ENCODE results near the gene ZSWIM5.
"Not testable (repeated sequence)": the region's sequence is repeated elsewhere in the genome, so short reads cannot be mapped to it uniquely, and the experiment has no call there.

The ZSWIM5 gene

GRCh38 chr1:45089711-45090110 lies 116.7 kb downstream of the ZSWIM5 start:
- H3K4me1 Mint-ChIP-seq (ENCODE audit: low read depth in 2 of 2), result no peaks in the 10 kb centered on the region
- ATAC-seq (replicated peaks) (no peak), DNase-seq (no peak)
- no peaks in the 10 kb centered on the region for H3K9me3 Mint-ChIP-seq
- no peaks in the 10 kb centered on the region for H3K27me3 Mint-ChIP-seq
- H3K27ac Mint-ChIP-seq, result no peak overlapping the region
- H3K36me3 Mint-ChIP-seq (ENCODE audit: insufficient read depth), result no peaks in the 10 kb centered on the region
- no peak overlapping the region for H3K4me3 Mint-ChIP-seq

- Mint-ChIP-seq H3K27me3 (no peaks in the 10 kb centered on the region), H3K4me1 (ENCODE audit: low read depth in 2 of 2) (no peaks in the 10 kb centered on the region), H3K27ac (no peak overlapping the region), H3K4me3 (no peak overlapping the region), H3K36me3 (ENCODE audit: insufficient read depth) (no peaks in the 10 kb centered on the region), H3K9me3 (no peaks in the 10 kb centered on the region)
- no peak for ATAC-seq (replicated peaks)
- DNase-seq, result no peak
Measured at GRCh38 chr1:45084562-45084961, 121.8 kb downstream of the ZSWIM5 start.

DNA sequence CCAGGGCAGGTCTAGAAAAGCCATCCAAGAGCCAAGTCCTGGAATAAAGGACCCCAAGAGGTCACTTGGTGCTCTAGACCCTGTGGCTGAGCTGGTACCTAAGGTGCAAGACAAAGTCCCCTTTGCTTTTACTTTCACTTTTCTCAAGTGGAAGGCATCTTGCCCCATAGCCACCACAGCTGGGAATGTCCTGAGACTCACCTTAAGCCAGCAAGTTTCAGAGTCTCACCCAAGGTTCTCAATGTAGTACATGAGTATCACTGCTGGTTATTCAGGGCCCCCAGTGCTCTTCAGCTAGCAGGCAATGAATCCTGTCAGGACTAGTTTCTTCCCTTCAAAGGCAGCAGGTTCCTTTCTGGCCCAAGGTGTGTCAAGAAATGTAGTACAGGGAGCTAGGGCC lies 126.9 kb downstream of the ZSWIM5 start:
- DNase-seq, result no peak
- Mint-ChIP-seq H3K4me3 (no peak overlapping the region), H3K9me3 (peaks cover 0 to 7% of the 10 kb centered on the region in 2 donors), H3K27ac (no peak overlapping the region), H3K27me3 (peaks cover 13 to 17% of the 10 kb centered on the region in 2 donors), H3K4me1 (ENCODE audit: low read depth in 2 of 2) (peaks cover 0 to 2% of the 10 kb centered on the region in 2 donors), H3K36me3 (ENCODE audit: insufficient read depth) (no peaks in the 10 kb centered on the region)
- ATAC-seq (replicated peaks), result no peak

DNA sequence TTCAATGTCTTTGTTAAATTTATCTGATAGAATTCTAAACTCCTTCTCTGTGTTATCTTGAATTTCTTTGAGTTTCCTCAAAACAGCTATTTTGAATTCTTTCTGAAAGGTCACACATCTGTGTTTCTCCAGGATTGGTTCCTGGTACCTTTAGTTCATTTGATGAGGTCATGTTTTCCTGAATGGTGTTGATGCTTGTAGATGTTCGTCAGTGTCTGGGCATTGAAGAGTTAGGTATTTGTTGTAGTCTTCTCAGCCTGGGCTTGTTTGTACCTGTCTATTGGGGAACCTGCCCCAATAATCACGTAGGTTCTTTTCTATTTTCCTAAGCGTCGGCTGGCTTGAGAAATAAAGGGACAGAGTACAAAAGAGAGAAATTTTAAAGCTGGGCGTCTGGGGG lies 129.4 kb downstream of the ZSWIM5 start:
- H3K36me3 Mint-ChIP-seq (ENCODE audit: insufficient read depth); H3K9me3 Mint-ChIP-seq; DNase-seq; H3K4me1 Mint-ChIP-seq (ENCODE audit: low read depth in 2 of 2); ATAC-seq (replicated peaks); H3K4me3 Mint-ChIP-seq; H3K27ac Mint-ChIP-seq: not testable (repeated sequence)
- H3K27me3 Mint-ChIP-seq, result peaks cover 13 to 17% of the 10 kb centered on the region in 2 donors

- no peaks in the 10 kb centered on the region for H3K4me1 Mint-ChIP-seq (ENCODE audit: low read depth in 2 of 2)
- ATAC-seq (replicated peaks) (no peak), DNase-seq (no peak)
- H3K27ac Mint-ChIP-seq, result no peak overlapping the region
- H3K9me3 Mint-ChIP-seq, result no peaks in the 10 kb centered on the region
- peaks cover 8 to 9% of the 10 kb centered on the region in 2 donors for H3K27me3 Mint-ChIP-seq
- no peak overlapping the region for H3K4me3 Mint-ChIP-seq
- no peaks in the 10 kb centered on the region for H3K36me3 Mint-ChIP-seq (ENCODE audit: insufficient read depth)
Measured at GRCh38 chr1:45071567-45071966, 134.8 kb downstream of the ZSWIM5 start.

DNA sequence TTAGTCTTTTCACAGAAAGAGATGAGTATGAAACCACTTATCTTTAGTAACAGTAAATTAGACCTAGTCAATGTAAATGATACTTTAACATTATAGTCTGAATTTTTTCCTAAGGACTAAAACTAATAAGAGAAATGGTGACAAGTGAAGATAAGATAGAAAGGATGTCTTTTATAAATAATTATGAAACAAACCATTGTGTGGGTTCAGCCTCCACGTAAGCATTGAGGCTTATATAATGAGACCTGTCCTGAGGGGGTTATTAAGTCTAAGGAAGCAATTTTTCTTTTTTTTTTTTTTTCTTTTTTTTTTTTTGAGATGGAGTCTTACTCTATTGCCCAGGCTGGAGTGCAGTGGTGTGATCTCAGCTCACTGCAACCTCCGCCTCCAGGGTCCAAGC lies 138.6 kb downstream of the ZSWIM5 start:
- DNase-seq (no peak), ATAC-seq (replicated peaks) (no peak)
- Mint-ChIP-seq H3K4me3 (no peak overlapping the region), H3K9me3 (no peaks in the 10 kb centered on the region), H3K36me3 (ENCODE audit: insufficient read depth) (no peaks in the 10 kb centered on the region), H3K27ac (no peak overlapping the region), H3K27me3 (no peaks in the 10 kb centered on the region), H3K4me1 (ENCODE audit: low read depth in 2 of 2) (no peaks in the 10 kb centered on the region)

DNA sequence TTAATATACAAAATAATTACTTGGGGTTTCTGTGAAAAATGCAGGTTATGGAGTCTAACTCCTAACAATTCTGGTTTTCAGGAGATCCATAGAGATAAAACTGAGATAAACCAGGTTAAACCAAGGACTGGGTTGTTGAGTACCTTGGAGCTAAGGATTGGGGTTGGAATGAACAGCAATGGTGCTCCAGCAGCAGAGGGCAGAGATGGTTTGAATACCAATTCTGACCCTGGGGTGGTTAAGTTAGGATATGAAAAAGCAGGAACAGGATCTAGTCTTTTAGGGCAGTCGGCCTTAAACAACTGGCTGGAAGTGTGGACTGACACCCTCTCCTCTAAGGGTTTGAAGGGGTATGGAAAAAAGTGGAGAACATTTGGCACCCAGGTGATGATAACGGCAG lies 141.3 kb downstream of the ZSWIM5 start:
- Mint-ChIP-seq H3K4me3 (no peak overlapping the region), H3K36me3 (ENCODE audit: insufficient read depth) (no peaks in the 10 kb centered on the region)

DNA sequence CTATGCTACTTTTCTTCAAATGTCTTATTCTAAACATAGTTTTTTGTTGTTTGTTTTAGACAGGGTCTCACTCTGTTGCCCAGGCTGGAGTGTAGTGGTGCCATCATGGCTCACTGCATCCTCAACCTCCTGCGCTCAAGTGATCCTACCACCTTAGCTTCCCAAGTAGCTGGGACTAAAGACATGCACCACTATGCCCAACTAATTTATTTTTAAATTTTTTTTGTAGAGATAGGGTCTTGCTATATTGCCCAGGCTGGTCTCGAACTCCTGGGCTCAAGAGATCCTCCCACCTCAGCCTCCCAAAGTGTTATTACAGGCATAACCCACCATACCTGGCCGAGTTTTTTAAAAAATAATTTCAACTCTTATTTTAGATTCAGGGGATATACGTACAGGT lies 143.9 kb downstream of the ZSWIM5 start:
- H3K4me1 Mint-ChIP-seq (ENCODE audit: low read depth in 2 of 2); H3K27me3 Mint-ChIP-seq; ATAC-seq (replicated peaks); DNase-seq; H3K27ac Mint-ChIP-seq; H3K36me3 Mint-ChIP-seq (ENCODE audit: insufficient read depth); H3K9me3 Mint-ChIP-seq; H3K4me3 Mint-ChIP-seq: not testable (repeated sequence)

More for the DNA sequence above, 141.3 kb downstream of the ZSWIM5 start:
- Mint-ChIP-seq H3K9me3 (no peaks in the 10 kb centered on the region), H3K27me3 (no peaks in the 10 kb centered on the region), H3K27ac (no peak overlapping the region), H3K4me1 (ENCODE audit: low read depth in 2 of 2) (no peaks in the 10 kb centered on the region)
- DNase-seq (no peak), ATAC-seq (replicated peaks) (no peak)

- Mint-ChIP-seq H3K4me1 (ENCODE audit: low read depth in 2 of 2) (no peaks in the 10 kb centered on the region), H3K4me3 (no peak overlapping the region), H3K36me3 (ENCODE audit: insufficient read depth) (no peaks in the 10 kb centered on the region), H3K9me3 (no peaks in the 10 kb centered on the region), H3K27me3 (no peaks in the 10 kb centered on the region), H3K27ac (no peak overlapping the region)
- no peak for DNase-seq
- no peak for ATAC-seq (replicated peaks)
Measured at GRCh38 chr1:45059829-45060228, 146.6 kb downstream of the ZSWIM5 start.

- ATAC-seq (replicated peaks) (no peak), DNase-seq (no peak)
- Mint-ChIP-seq H3K4me3 (no peak overlapping the region), H3K27me3 (no peaks in the 10 kb centered on the region), H3K27ac (no peak overlapping the region), H3K36me3 (ENCODE audit: insufficient read depth) (no peaks in the 10 kb centered on the region), H3K9me3 (no peaks in the 10 kb centered on the region), H3K4me1 (ENCODE audit: low read depth in 2 of 2) (no peaks in the 10 kb centered on the region)
Measured at GRCh38 chr1:45057542-45057941, 148.9 kb downstream of the ZSWIM5 start.

DNA sequence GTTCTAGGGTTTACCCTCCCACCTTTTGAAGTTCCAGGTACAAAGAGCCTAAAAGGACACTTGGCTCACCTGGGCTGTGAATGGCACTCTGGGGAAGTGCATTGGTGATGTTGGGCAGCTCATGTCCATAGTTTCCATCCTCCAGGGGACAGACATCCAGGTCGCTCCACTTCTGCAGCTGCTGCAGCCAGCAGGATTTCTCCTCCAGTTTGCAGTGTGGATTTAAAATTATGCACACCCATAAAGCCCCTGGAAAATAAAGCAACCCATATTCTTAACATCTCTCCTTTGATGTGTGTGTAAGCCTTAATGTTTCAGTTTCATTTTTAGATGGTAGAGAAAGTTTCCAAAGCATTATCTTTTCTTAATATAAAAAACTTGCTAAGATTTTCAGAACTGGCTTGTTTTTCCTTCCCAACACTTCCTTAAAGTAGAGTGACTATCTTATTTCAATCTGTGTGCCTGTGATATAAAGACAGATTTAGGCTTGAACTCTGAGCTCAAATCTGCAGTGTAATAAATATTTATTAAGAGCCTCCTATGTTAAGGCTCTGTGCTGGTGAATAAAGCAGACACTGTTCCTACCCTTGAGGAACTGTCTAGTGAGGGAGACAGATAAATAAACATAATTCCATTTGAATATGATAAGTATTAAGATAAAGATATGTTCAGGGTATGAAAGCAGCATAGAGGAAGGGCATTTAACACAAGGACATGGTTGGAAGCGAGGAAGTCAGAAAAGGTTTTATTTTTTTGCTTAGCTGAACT lies 155.2 kb downstream of the ZSWIM5 start:
- DNase-seq, result no peak
- peak overlapping the region; percentile 91 to 95 for H3K27ac Mint-ChIP-seq
- ATAC-seq (replicated peaks), result peak; percentile 45
- H3K4me3 Mint-ChIP-seq, result peak overlapping the region; percentile 70 to 78
- no peaks in the 10 kb centered on the region for H3K27me3 Mint-ChIP-seq
- H3K9me3 Mint-ChIP-seq, result no peaks in the 10 kb centered on the region
- H3K36me3 Mint-ChIP-seq (ENCODE audit: insufficient read depth), result no peaks in the 10 kb centered on the region
- peaks cover 3 to 8% of the 10 kb centered on the region in 2 donors for H3K4me1 Mint-ChIP-seq (ENCODE audit: low read depth in 2 of 2)

DNA sequence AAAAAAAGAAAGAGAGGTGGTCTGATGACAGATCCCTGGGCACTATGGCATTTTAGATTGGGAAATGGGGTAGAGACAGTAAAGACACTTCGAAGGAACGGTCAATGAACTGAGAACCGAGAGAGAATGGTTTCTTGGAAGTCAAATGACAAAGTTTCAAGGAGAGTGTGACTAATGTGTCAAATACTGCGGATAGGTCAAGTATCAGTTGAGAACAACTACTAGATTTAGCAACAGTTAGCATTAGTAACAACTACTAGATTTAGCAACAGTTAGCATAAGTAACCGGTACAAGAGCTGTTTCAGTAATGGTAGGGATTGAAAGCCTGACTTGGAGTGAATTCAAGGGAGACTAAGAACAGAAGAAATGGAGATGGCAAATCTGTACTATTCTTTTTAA lies 159.4 kb downstream of the ZSWIM5 start:
- H3K4me1 Mint-ChIP-seq (ENCODE audit: low read depth in 2 of 2), result peaks cover 3 to 8% of the 10 kb centered on the region in 2 donors
- no peaks in the 10 kb centered on the region for H3K36me3 Mint-ChIP-seq (ENCODE audit: insufficient read depth)
- DNase-seq, result no peak
- no peaks in the 10 kb centered on the region for H3K27me3 Mint-ChIP-seq
- no peaks in the 10 kb centered on the region for H3K9me3 Mint-ChIP-seq
- ATAC-seq (replicated peaks), result no peak
- H3K4me3 Mint-ChIP-seq, result no peak overlapping the region
- no peak overlapping the region for H3K27ac Mint-ChIP-seq

- no peaks in the 10 kb centered on the region for H3K9me3 Mint-ChIP-seq
- no peaks in the 10 kb centered on the region for H3K36me3 Mint-ChIP-seq (ENCODE audit: insufficient read depth)
- ATAC-seq (replicated peaks) (no peak), DNase-seq (no peak)
- H3K4me1 Mint-ChIP-seq (ENCODE audit: low read depth in 2 of 2), result no peaks in the 10 kb centered on the region
- H3K27ac Mint-ChIP-seq, result no peak overlapping the region
- no peak overlapping the region for H3K4me3 Mint-ChIP-seq
- no peaks in the 10 kb centered on the region for H3K27me3 Mint-ChIP-seq
Measured at GRCh38 chr1:45044916-45045315, 161.5 kb downstream of the ZSWIM5 start.

DNA sequence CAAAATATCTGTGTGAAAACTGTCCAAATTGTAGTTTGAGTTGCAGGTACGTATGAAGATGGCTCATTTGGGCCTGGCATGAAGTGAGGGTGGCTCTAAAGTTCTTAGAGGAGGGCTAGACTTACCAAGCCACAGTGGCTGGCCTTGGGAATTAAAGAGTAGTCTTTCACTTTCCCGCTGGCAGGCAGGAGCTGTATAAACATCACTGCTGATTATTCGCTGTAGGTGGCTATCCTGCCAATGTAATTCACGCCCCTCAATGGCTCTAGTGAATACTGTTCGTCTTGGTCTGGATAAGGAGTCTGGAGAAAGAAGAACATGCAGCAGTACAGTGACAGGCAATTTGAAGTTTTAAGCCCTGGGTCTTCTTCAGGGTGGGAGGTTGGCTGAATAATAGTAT lies 163.3 kb downstream of the ZSWIM5 start:
- Mint-ChIP-seq H3K9me3 (no peaks in the 10 kb centered on the region), H3K36me3 (ENCODE audit: insufficient read depth) (no peaks in the 10 kb centered on the region), H3K4me1 (ENCODE audit: low read depth in 2 of 2) (no peaks in the 10 kb centered on the region), H3K4me3 (no peak overlapping the region), H3K27ac (no peak overlapping the region), H3K27me3 (no peaks in the 10 kb centered on the region)
- DNase-seq (no peak), ATAC-seq (replicated peaks) (no peak)

All from effector memory CD8-positive, alpha-beta T cell (primary cell).